Measurements from ENCODE around the gene KNTC1.

The KNTC1 gene

DNA sequence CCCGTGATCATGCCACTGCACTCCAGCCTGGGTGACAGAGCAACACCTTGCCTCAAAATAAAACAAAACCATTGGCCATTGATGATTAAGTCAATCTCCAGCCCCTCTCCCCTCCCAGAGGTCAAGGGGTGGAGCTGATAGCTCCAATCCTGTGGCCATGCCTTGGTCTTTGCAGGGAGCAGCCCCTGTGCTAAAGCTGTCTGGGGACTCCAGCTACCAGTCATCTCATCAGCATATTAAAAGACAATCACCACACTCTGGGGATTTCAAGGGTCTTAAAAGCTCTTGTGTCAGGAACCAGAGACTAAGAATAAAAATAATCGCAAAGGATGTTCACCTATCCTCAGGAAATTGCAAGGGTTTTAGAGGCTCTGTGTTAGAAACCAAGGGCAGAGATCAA lies 145.5 kb downstream of the KNTC1 start:
- no peak for DNase-seq (ENCODE audit: low read depth)
- TF ChIP-seq, protein P1, sequence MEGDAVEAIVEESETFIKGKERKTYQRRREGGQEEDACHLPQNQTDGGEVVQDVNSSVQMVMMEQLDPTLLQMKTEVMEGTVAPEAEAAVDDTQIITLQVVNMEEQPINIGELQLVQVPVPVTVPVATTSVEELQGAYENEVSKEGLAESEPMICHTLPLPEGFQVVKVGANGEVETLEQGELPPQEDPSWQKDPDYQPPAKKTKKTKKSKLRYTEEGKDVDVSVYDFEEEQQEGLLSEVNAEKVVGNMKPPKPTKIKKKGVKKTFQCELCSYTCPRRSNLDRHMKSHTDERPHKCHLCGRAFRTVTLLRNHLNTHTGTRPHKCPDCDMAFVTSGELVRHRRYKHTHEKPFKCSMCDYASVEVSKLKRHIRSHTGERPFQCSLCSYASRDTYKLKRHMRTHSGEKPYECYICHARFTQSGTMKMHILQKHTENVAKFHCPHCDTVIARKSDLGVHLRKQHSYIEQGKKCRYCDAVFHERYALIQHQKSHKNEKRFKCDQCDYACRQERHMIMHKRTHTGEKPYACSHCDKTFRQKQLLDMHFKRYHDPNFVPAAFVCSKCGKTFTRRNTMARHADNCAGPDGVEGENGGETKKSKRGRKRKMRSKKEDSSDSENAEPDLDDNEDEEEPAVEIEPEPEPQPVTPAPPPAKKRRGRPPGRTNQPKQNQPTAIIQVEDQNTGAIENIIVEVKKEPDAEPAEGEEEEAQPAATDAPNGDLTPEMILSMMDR (conservative IDR thresholded peaks at IDR 0.05; ENCODE audit: low read depth, low read length) = no peak
- no peak overlapping the region for H3K4me3 ChIP-seq (ENCODE audit: low read length)

Measured in retinal pigment epithelial cell (primary cell).